ENCODE data around the gene PDF.
"Not testable (repeated sequence)": the region's sequence is repeated elsewhere in the genome, so short reads cannot be mapped to it uniquely, and the experiment has no call there.

Gene PDF

DNA sequence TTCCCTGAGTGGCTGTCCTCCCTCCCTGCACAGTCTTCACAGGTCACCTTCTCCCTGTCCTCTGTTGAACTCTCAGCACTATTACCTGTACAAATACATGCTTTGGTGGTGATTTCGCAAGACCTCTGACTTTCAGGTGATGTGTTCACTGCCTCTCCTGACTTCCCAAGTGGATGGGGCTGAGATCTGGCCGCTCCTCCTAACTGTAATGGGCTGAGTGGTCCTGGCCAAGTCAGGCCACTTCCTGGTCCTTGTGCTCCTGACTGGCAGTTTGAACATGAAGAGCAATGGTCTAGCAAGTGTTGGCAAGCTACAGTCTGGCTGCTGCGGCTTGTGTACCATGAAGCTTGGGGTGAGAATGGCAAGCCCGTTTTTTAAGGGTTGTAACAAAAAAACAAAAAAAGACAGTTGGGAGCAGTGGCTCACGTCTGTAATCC lies 32.9 kb upstream of the PDF start:
- no peak overlapping the region for H3K4me3 ChIP-seq (ENCODE audit: low read length in 2 of 2)
- no peak overlapping the region for H3K27ac ChIP-seq (ENCODE audit: low read length)
- H3K36me3 ChIP-seq (ENCODE audit: control insufficient read depth in 2 of 2, insufficient read depth in 2 of 2, low read length in 2 of 2), result peaks cover 35 to 40% of the 10 kb centered on the region in 2 donors
- no peaks in the 10 kb centered on the region for H3K27me3 ChIP-seq (ENCODE audit: control insufficient read depth in 1 of 2, insufficient read depth in 2 of 2, low read length in 2 of 2)
- H3K9ac ChIP-seq (ENCODE audit: low read length in 2 of 2), result no peak overlapping the region
- H3K9me3 ChIP-seq (ENCODE audit: control insufficient read depth in 2 of 2, low read length in 2 of 2), result no peaks in the 10 kb centered on the region
- no peaks in the 10 kb centered on the region for H3K4me1 ChIP-seq (ENCODE audit: control insufficient read depth, insufficient read depth, low read length)

DNA sequence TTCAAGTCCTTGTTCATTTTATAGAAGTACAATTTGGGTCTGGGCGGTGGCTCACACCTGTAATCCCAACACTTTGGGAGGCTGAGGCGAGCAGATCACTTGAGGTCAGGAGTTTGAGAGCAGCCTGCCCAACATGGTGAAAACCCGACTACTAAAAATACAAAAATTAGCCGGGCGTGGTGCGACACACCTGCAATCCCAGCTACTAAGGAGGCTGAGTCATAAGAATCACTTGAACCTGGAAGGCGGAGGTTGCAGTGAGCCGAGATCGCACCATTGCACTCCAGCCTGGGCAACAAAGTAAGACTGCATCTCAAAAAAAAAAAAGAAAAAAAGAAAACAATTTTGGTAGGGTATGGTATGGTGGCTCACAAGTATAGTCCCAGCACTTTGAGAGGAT lies 29.7 kb upstream of the PDF start:
- H3K36me3 ChIP-seq (ENCODE audit: control insufficient read depth in 2 of 2, insufficient read depth in 2 of 2, low read length in 2 of 2), result peaks cover 22 to 27% of the 10 kb centered on the region in 2 donors
- not testable (repeated sequence) for H3K27me3 ChIP-seq (ENCODE audit: control insufficient read depth in 1 of 2, insufficient read depth in 2 of 2, low read length in 2 of 2); H3K9me3 ChIP-seq (ENCODE audit: control insufficient read depth in 2 of 2, low read length in 2 of 2); H3K9ac ChIP-seq (ENCODE audit: low read length in 2 of 2); H3K4me1 ChIP-seq (ENCODE audit: control insufficient read depth, insufficient read depth, low read length); H3K27ac ChIP-seq (ENCODE audit: low read length); H3K4me3 ChIP-seq (ENCODE audit: low read length in 2 of 2)

DNA sequence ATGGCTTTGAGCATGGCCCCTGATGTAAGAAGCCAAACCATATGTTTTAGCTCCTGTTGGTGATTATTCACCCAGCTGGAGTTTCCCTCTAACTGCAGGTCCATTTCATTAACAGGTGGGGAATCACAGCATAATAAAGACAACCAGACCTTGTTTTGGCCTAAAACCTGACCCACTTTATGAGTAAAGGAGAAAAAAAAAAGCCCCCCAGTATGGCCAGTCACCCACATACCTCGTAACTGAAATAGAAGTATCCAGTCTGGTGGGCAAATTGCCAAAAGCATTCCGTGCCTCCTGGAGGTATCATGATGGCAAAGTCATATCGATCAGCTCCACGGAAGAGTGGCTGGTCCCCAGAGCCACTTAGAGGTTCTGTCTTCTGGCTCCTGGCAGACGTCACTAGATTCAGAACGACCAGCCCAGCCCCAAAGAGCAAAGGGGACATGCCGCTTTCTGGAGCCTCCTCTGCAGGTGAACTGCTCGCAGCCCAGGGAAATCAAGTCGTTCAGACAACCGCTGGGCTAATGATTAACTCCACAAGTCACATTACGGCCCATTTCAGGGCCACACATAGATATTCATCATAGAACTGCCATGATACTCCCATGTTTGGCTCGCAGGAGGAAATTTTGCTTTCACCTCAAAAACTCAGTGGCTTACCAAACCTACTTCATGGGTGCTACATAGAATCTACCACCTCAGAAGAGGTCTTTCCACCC lies 21.1 kb upstream of the PDF start, which contains the start of gene TMED6:
TSS of gene TMED6 (minus strand) at position 478 of the 719 bp plus-strand sequence. CDS start at position 445, 33 bp downstream.
- Histone ChIP-seq H3K27me3 (ENCODE audit: control insufficient read depth in 1 of 2, insufficient read depth in 2 of 2, low read length in 2 of 2) (no peaks in the 10 kb centered on the region), H3K9ac (ENCODE audit: low read length in 2 of 2) (no peak within 1 kb of the TSS), H3K36me3 (ENCODE audit: control insufficient read depth in 2 of 2, insufficient read depth in 2 of 2, low read length in 2 of 2) (peaks cover 19 to 31% of the 10 kb centered on the region in 2 donors), H3K4me3 (ENCODE audit: low read length in 2 of 2) (no peak within 1 kb of the TSS), H3K9me3 (ENCODE audit: control insufficient read depth in 2 of 2, low read length in 2 of 2) (no peaks in the 10 kb centered on the region), H3K4me1 (ENCODE audit: control insufficient read depth, insufficient read depth, low read length) (no peaks in the 10 kb centered on the region), H3K27ac (ENCODE audit: low read length) (no peak within 1 kb of the TSS)

DNA sequence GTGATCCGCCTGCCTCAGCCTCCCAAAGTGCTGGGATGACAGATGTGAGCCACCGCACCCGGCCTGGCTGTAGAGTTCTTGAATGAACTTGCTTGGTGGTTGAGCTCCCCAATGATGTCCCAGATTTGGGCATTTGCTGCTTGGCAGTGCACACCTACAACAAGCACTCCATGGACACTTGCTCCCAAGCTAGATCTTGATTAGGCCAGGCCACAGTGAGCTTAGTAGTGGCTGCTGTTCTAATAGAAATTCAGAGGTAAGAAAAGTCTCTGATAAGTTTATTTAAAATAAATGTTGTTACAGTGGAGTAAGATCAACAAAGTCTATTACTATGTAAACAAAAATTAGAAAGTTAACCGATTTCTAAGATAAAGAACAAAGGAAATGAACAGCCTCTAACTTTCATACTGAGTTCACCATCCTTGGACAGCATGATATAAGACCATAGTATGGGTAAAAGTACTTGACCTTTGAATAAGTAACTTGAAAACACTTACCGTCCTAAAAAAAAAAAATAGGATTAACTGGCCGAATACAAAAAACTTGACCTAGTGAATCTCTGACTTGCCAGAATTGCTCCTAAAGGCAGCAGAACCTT lies 20.2 kb upstream of the PDF start:
- no peaks in the 10 kb centered on the region for H3K27me3 ChIP-seq (ENCODE audit: control insufficient read depth in 1 of 2, insufficient read depth in 2 of 2, low read length in 2 of 2)
- no peak overlapping the region for H3K4me3 ChIP-seq (ENCODE audit: low read length in 2 of 2)
- H3K4me1 ChIP-seq (ENCODE audit: control insufficient read depth, insufficient read depth, low read length), result no peaks in the 10 kb centered on the region
- H3K9ac ChIP-seq (ENCODE audit: low read length in 2 of 2), result no peak overlapping the region
- no peak overlapping the region for H3K27ac ChIP-seq (ENCODE audit: low read length)
- H3K9me3 ChIP-seq (ENCODE audit: control insufficient read depth in 2 of 2, low read length in 2 of 2), result no peaks in the 10 kb centered on the region
- peaks cover 13 to 24% of the 10 kb centered on the region in 2 donors for H3K36me3 ChIP-seq (ENCODE audit: control insufficient read depth in 2 of 2, insufficient read depth in 2 of 2, low read length in 2 of 2)

DNA sequence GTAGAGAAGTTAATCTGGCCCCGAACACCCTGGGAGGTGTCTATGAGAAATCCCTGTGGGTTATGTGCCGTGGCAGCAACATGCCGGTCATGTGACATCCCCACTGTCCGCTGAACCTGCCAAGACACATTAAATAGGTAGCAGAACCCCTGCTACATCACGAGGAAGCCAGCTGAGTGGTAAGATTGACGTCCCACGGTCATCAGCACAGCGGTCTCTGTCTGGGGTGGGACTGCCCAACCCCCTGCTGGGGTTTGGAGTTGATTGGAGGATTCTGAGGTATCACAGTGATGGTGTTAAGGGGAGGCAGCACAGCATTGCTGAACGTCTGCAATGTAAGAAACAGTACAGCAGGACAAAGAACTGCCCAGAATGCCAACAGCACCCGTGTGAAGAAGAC lies 19.1 kb upstream of the PDF start:
- Histone ChIP-seq H3K9me3 (ENCODE audit: control insufficient read depth in 2 of 2, low read length in 2 of 2) (no peaks in the 10 kb centered on the region), H3K27me3 (ENCODE audit: control insufficient read depth in 1 of 2, insufficient read depth in 2 of 2, low read length in 2 of 2) (no peaks in the 10 kb centered on the region), H3K4me3 (ENCODE audit: low read length in 2 of 2) (no peak overlapping the region), H3K36me3 (ENCODE audit: control insufficient read depth in 2 of 2, insufficient read depth in 2 of 2, low read length in 2 of 2) (peaks cover 8 to 20% of the 10 kb centered on the region in 2 donors), H3K27ac (ENCODE audit: low read length) (no peak overlapping the region), H3K9ac (ENCODE audit: low read length in 2 of 2) (no peak overlapping the region), H3K4me1 (ENCODE audit: control insufficient read depth, insufficient read depth, low read length) (no peaks in the 10 kb centered on the region)

DNA sequence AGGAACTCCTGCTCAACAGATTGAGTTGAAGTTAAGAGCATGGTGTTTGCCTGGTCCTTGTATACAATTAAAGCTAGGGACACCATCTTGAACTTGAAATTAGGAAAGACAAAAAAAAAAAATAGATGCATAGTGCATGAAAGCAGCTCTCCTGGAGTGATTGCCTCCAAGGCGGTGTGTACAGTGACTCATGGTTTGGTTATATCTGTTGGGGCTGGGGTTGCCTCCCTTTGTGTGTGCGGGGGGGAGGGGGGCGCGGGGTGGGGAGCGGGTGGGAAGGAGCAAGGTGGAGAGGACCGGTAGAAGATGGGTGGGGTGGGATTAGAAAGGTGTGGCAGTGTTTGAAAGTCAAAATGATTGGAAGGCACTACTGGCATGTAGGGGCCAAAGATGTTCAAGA lies 17.8 kb upstream of the PDF start:
- Histone ChIP-seq H3K27me3 (ENCODE audit: control insufficient read depth in 1 of 2, insufficient read depth in 2 of 2, low read length in 2 of 2) (no peaks in the 10 kb centered on the region), H3K9me3 (ENCODE audit: control insufficient read depth in 2 of 2, low read length in 2 of 2) (no peaks in the 10 kb centered on the region), H3K36me3 (ENCODE audit: control insufficient read depth in 2 of 2, insufficient read depth in 2 of 2, low read length in 2 of 2) (peaks cover 7 to 24% of the 10 kb centered on the region in 2 donors), H3K9ac (ENCODE audit: low read length in 2 of 2) (no peak overlapping the region), H3K27ac (ENCODE audit: low read length) (no peak overlapping the region), H3K4me3 (ENCODE audit: low read length in 2 of 2) (no peak overlapping the region), H3K4me1 (ENCODE audit: control insufficient read depth, insufficient read depth, low read length) (no peaks in the 10 kb centered on the region)

DNA sequence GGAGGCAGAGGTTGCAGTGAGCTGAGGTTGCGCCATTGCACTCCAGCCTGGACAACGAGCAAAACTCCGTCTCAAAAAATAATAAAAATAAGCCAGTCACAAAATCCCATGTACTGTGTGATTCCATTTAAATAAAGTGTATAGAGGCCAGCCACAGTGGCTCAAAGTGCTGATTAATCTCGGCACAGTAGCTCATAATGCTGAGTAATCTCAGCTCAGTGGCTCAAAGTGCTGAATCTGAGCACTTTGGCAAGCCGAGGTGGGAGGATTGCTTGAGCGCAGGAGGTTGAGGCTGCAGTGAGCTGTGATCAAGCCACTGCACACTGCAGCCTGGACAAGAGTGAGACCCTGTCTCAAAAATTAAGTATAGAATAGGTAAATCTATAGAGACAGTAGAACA lies 16.3 kb upstream of the PDF start:
- H3K27ac ChIP-seq (ENCODE audit: low read length), result no peak overlapping the region
- no peaks in the 10 kb centered on the region for H3K27me3 ChIP-seq (ENCODE audit: control insufficient read depth in 1 of 2, insufficient read depth in 2 of 2, low read length in 2 of 2)
- H3K4me1 ChIP-seq (ENCODE audit: control insufficient read depth, insufficient read depth, low read length), result no peaks in the 10 kb centered on the region
- no peaks in the 10 kb centered on the region for H3K9me3 ChIP-seq (ENCODE audit: control insufficient read depth in 2 of 2, low read length in 2 of 2)
- peaks cover 9 to 17% of the 10 kb centered on the region in 2 donors for H3K36me3 ChIP-seq (ENCODE audit: control insufficient read depth in 2 of 2, insufficient read depth in 2 of 2, low read length in 2 of 2)
- no peak overlapping the region for H3K9ac ChIP-seq (ENCODE audit: low read length in 2 of 2)
- no peak overlapping the region for H3K4me3 ChIP-seq (ENCODE audit: low read length in 2 of 2)

DNA sequence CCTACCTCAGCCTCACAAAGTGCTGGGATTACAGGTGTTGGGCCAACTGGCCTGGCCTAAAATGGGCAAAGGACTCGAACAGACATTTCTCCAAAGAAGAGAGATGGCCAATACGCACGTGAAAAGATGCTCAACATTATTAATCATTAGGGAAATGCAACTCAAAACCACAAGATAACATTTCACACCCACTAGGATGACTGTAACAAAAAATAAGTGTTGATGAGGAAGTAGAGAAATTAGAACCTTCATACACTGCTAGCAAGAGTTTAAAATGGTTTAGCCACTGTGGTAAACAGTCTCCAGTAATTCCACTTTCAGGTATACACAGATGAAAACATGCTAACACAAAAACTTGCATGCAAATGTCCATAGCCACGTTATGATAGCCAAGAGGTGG lies 15.5 kb upstream of the PDF start:
- peaks cover under 1% of the 10 kb centered on the region for H3K4me1 ChIP-seq (ENCODE audit: control insufficient read depth, insufficient read depth, low read length)

DNA sequence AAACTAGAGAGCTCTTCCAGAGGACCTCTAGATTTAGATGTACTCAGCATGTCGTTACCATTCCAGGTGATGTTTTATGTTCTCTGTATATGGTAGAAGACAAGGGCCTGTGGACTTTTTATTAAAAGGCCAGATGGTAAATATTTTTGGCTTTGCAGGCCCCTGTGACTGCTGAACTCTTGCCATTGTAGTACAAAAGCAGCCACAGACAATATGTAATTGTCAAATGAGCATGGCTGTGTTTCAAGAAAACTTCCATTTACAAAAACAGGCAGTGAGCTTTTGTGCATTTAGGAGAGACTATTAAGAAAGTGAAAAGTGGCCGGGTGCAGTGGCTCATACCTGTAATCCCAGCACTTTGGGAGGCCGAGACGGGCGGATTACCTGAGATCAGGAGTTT lies 13.8 kb upstream of the PDF start:
- Histone ChIP-seq H3K9ac (ENCODE audit: low read length in 2 of 2) (no peak overlapping the region), H3K4me3 (ENCODE audit: low read length in 2 of 2) (no peak overlapping the region), H3K9me3 (ENCODE audit: control insufficient read depth in 2 of 2, low read length in 2 of 2) (no peaks in the 10 kb centered on the region), H3K4me1 (ENCODE audit: control insufficient read depth, insufficient read depth, low read length) (peaks cover 12% of the 10 kb centered on the region), H3K27ac (ENCODE audit: low read length) (no peak overlapping the region), H3K36me3 (ENCODE audit: control insufficient read depth in 2 of 2, insufficient read depth in 2 of 2, low read length in 2 of 2) (peaks cover 5 to 14% of the 10 kb centered on the region in 2 donors), H3K27me3 (ENCODE audit: control insufficient read depth in 1 of 2, insufficient read depth in 2 of 2, low read length in 2 of 2) (no peaks in the 10 kb centered on the region)

More for the DNA sequence above, 15.5 kb upstream of the PDF start:
- Histone ChIP-seq H3K9me3 (ENCODE audit: control insufficient read depth in 2 of 2, low read length in 2 of 2) (no peaks in the 10 kb centered on the region), H3K4me3 (ENCODE audit: low read length in 2 of 2) (no peak overlapping the region), H3K9ac (ENCODE audit: low read length in 2 of 2) (no peak overlapping the region), H3K27ac (ENCODE audit: low read length) (no peak overlapping the region), H3K27me3 (ENCODE audit: control insufficient read depth in 1 of 2, insufficient read depth in 2 of 2, low read length in 2 of 2) (no peaks in the 10 kb centered on the region), H3K36me3 (ENCODE audit: control insufficient read depth in 2 of 2, insufficient read depth in 2 of 2, low read length in 2 of 2) (peaks cover 9 to 21% of the 10 kb centered on the region in 2 donors)

DNA sequence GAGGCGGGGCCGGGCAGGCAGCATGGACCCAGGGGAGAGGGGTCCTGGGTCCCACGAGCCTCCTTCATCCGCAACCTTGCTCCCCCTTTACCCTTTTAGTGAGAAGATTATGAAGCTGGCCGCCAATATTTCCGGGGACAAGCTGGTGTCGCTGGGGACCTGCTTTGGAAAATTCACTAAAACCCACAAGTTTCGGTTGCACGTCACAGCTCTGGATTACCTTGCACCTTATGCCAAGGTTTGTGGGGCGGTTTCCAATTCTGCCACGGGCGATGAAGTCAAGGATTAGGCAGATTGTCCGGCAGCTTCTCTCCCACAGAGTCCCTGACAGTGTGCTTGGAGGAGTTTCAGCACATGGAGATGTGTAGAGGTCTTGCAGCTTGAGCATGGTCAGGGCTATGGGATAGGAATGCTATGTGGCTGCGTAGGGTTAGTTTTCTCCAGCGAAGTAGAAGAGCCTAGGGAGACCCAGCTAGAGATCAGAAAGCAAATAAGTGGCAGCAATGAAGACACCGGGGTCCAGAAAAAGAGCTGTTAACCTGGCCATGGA lies 9.8 kb upstream of the PDF start:
- Histone ChIP-seq H3K27ac (ENCODE audit: low read length) (peak overlapping the region; percentile 80), H3K9ac (ENCODE audit: low read length in 2 of 2) (peak overlapping the region; percentile 87 to 96), H3K4me3 (ENCODE audit: low read length in 2 of 2) (peak overlapping the region; percentile 95 to 99), H3K9me3 (ENCODE audit: control insufficient read depth in 2 of 2, low read length in 2 of 2) (no peaks in the 10 kb centered on the region), H3K36me3 (ENCODE audit: control insufficient read depth in 2 of 2, insufficient read depth in 2 of 2, low read length in 2 of 2) (peaks cover 14 to 22% of the 10 kb centered on the region in 2 donors), H3K27me3 (ENCODE audit: control insufficient read depth in 1 of 2, insufficient read depth in 2 of 2, low read length in 2 of 2) (no peaks in the 10 kb centered on the region), H3K4me1 (ENCODE audit: control insufficient read depth, insufficient read depth, low read length) (peaks cover 25% of the 10 kb centered on the region)
